Measurements from ENCODE around the gene TRAPPC6A. TPM values are rescaled to one million over a fixed set of nuclear protein-coding genes. Genes with fewer than 3 reads are reported as not detected.

The TRAPPC6A gene
- total RNA-seq, 1 experiment from 2014 or later, result 59.9 TPM

- H3K4ac ChIP-seq (ENCODE audit: low read depth, low read length), result no peak overlapping the region
- WGBS (ENCODE audit: extremely low coverage, insufficient read length, low lambda C conversion rate), result no CpG with 5 or more reads among the region's 16 CpGs
- H3T11ph ChIP-seq (ENCODE audit: low read length), result no peak overlapping the region
- H2BK20ac ChIP-seq (ENCODE audit: low read depth, low read length, poor library complexity, severe bottlenecking), result no peak overlapping the region
- Mint-ChIP-seq H3K4me1 (peaks cover 17 to 39% of the 10 kb centered on the region in 2 experiments), H3K27ac (peak overlapping the region in 2 of 3 experiments; percentile 28 to 72; a peak in 4 of 7 replicates), H3K27me3 (ENCODE audit: low read depth) (no peaks in the 10 kb centered on the region), H3K4me3 (no peak overlapping the region), H3K36me3 (ENCODE audit: insufficient read depth in 1 of 3, low read depth in 3 of 3) (peaks cover 0 to 4% (median 0%) of the 10 kb centered on the region in 3 experiments; a peak in 1 of 7 replicates), H3K9me3 (no peaks in the 10 kb centered on the region)
- H3K9ac ChIP-seq (ENCODE audit: extremely low read depth, insufficient read length, low read length), result no peak overlapping the region
- H3K27ac ChIP-seq (ENCODE audit: insufficient read length, low read depth, low read length), result no peak overlapping the region
- H2AK5ac ChIP-seq (ENCODE audit: insufficient read length, low read length), result no peak overlapping the region
- H4K20me1 ChIP-seq (ENCODE audit: control insufficient read depth, insufficient read depth, insufficient read length), result peaks cover 8% of the 10 kb centered on the region
- DNase-seq, result no peak
- H3K79me2 ChIP-seq (ENCODE audit: insufficient read depth, low read length), result peaks cover 8% of the 10 kb centered on the region; the same call in 1 of the 2 replicates
- no peak overlapping the region for H2BK15ac ChIP-seq (ENCODE audit: low read depth, low read length)
- H2BK12ac ChIP-seq (ENCODE audit: insufficient read length, low read depth, low read length), result no peak overlapping the region
- H3K18ac ChIP-seq (ENCODE audit: insufficient read length, low read depth, low read length), result no peak overlapping the region
- no peak overlapping the region for H4K5ac ChIP-seq (ENCODE audit: insufficient read length, low read depth, low read length)
- no peak for TF ChIP-seq CTCF (conservative IDR thresholded peaks at IDR 0.05)
- H3K23ac ChIP-seq (ENCODE audit: insufficient read length, low read depth, low read length), result no peak overlapping the region
- H3K79me1 ChIP-seq (ENCODE audit: insufficient read depth, low read depth, low read length, poor library complexity, severe bottlenecking), result no peaks in the 10 kb centered on the region
- H4K91ac ChIP-seq (ENCODE audit: insufficient read length, low read depth, low read length), result no peak overlapping the region
- H4K8ac ChIP-seq (replicated peaks; ENCODE audit: insufficient read length, low read depth, low read length), result no peak overlapping the region
- no peaks in the 10 kb centered on the region; the same call in 1 of the 2 replicates for H3K4me1 ChIP-seq (ENCODE audit: insufficient read depth, low read length)
- no peaks in the 10 kb centered on the region for H3K23me2 ChIP-seq (ENCODE audit: insufficient read length, low read depth, low read length, poor library complexity, severe bottlenecking)
- H3K14ac ChIP-seq (ENCODE audit: insufficient read depth, low read length), result no peak overlapping the region; the same call in 1 of the 2 replicates
- H3K9me3 ChIP-seq (ENCODE audit: control insufficient read depth, low read depth, low read length), result no peaks in the 10 kb centered on the region
- H3K56ac ChIP-seq (ENCODE audit: insufficient read length, low read depth, low read length), result no peak overlapping the region
- no peak overlapping the region for H3K4me2 ChIP-seq (ENCODE audit: insufficient read depth, insufficient read length, low read length)
- H2BK120ac ChIP-seq (ENCODE audit: low read depth, low read length, poor library complexity, severe bottlenecking), result no peak overlapping the region
- no peak overlapping the region for H2BK5ac ChIP-seq (ENCODE audit: insufficient read length, low read length)
- H2AFZ ChIP-seq (ENCODE audit: low read length), result no peak overlapping the region
- H3K27me3 ChIP-seq (ENCODE audit: insufficient read depth, low read length), result no peaks in the 10 kb centered on the region
These were observed 60.9 kb downstream of the TRAPPC6A start for GRCh38 chr19:45117167-45117594.

Data from H9 (cell line).